Muscle layer of colon (tissue), 2 donors: ENCODE data around the gene ALG1.
"Not testable (repeated sequence)": the region's sequence is repeated elsewhere in the genome, so short reads cannot be mapped to it uniquely, and the experiment has no call there.

ENCODE experiments used
- H3K27ac ChIP-seq: one replicate; pipeline ENCODE4 v1.7.0; 2013; ENCODE audit warnings: low read depth, mild to moderate bottlenecking, low read length, moderate library complexity
- H3K27me3 ChIP-seq, 2 donors: one replicate each; pipeline ENCODE4 v1.7.0; 2013; ENCODE audit warnings: low read length in 2 of 2, mild to moderate bottlenecking in 2 of 2; ENCODE audit not compliant: insufficient read depth in 2 of 2, control insufficient read depth in 1 of 2
- H3K36me3 ChIP-seq: one replicate; pipeline ENCODE4 v1.7.0; 2013; ENCODE audit warnings: mild to moderate bottlenecking, low read length; ENCODE audit not compliant: insufficient read depth
- H3K4me1 ChIP-seq: one replicate; pipeline ENCODE4 v1.7.0; 2013; ENCODE audit warnings: mild to moderate bottlenecking, low read length; ENCODE audit not compliant: insufficient read depth
- H3K4me3 ChIP-seq, 2 donors: one replicate each; pipeline ENCODE4 v1.7.0; 2013; ENCODE audit warnings: low read length in 2 of 2, low read depth in 1 of 2, mild to moderate bottlenecking in 1 of 2, moderate library complexity in 1 of 2
- H3K9ac ChIP-seq: one replicate; pipeline ENCODE4 v1.7.0; 2013; ENCODE audit warnings: low read length
- H3K9me3 ChIP-seq: one replicate; pipeline ENCODE4 v1.7.0; 2013; ENCODE audit warnings: mild to moderate bottlenecking, low read length
- donor health status: abdominal sarcoma.
- donor health status: Adenocarcinoma of cecum.

ALG1 gene

DNA sequence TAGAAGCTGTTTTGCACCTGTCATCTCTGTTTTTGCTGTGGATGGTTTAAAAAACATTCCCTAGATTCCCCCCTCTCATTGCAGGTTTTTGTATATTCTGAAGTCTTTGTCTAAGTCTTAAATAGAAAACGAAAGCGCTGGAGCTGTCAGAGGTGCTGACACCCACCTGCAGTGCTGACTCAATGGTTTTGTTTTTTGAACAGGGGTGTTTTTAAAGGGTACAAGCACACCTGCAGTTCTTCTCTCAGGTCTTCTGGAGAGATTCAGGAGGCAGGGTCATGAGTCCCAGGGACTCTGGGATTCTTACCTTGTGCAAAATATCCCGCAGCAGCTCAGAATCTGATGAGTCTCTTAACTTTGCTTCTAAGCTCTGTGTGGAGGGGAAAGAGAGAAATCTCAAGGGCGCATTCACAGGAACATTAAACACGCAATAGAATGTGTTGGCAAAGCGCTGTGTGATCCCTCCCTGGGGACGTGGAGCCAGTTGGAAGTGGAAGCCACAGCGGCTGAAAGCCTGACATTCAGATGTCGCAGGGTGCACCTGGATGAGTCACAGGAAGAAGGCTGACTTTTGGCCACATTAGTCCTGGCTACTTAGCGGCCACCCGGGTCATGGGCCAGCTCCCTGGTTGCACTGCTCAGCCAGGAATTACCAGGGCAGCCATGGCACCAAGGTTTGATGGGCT lies 23.6 kb downstream of the ALG1 start:
- H3K27me3 ChIP-seq, H3K4me3 ChIP-seq, H3K9me3 ChIP-seq, H3K36me3 ChIP-seq, H3K27ac ChIP-seq, H3K9ac ChIP-seq, H3K4me1 ChIP-seq: not testable (repeated sequence)

DNA sequence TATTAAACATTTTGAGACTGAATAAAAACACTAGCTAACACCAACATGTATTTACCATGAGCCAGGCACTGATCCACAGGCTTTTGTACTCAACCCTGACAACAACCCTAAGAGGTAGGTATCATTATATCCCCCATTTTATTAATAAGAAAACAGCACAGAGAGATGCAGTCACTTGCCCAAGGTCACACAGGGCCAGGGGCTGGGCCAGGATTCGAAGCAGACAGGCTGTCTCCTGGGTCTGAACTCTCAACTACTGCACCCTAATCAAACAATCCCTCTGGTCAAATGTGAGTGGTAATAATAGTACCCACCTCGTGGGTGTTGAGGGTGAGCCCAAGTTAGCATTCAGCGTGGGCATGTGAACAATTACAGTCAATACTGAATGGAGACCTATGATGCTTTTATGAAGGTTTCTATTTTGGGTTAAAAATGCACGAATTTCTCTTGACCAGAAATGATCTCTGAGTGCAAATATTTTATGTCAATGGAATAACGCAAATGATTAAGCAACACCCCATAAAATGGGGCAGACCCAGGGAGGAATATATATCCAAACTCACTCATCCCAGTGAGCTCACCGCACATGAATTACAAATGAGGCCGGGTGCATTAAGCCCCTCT lies 24.9 kb downstream of the ALG1 start:
- H3K27ac ChIP-seq, H3K4me1 ChIP-seq, H3K9me3 ChIP-seq, H3K27me3 ChIP-seq, H3K36me3 ChIP-seq, H3K9ac ChIP-seq: not testable (repeated sequence)
- H3K4me3 ChIP-seq: peak overlapping the region in 1 of 2 donors; percentile 55

DNA sequence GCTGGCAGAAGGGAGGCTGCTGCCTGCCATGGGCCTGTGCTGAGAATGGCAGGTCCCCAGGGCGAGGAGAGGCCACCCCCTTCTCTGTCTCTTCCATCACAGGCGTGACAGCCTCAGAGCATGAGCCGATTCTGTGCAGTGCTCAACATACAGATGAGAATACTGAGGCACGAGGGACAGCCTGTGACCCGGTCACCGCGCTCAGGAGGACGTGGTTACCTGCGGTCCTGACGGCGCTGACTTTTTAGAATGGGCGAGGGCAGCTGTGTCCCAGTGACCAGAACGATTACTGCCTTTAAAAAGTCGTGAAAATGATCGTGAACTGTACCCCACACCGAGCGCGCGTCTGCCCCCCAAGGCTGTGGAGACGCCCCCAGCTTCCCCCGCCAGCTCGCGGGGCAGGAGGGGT lies 25.4 kb downstream of the ALG1 start:
- H3K9ac ChIP-seq, H3K9me3 ChIP-seq, H3K27ac ChIP-seq, H3K27me3 ChIP-seq, H3K4me1 ChIP-seq, H3K36me3 ChIP-seq: not testable (repeated sequence)
- peak overlapping the region; percentile 54 to 55 for H3K4me3 ChIP-seq

DNA sequence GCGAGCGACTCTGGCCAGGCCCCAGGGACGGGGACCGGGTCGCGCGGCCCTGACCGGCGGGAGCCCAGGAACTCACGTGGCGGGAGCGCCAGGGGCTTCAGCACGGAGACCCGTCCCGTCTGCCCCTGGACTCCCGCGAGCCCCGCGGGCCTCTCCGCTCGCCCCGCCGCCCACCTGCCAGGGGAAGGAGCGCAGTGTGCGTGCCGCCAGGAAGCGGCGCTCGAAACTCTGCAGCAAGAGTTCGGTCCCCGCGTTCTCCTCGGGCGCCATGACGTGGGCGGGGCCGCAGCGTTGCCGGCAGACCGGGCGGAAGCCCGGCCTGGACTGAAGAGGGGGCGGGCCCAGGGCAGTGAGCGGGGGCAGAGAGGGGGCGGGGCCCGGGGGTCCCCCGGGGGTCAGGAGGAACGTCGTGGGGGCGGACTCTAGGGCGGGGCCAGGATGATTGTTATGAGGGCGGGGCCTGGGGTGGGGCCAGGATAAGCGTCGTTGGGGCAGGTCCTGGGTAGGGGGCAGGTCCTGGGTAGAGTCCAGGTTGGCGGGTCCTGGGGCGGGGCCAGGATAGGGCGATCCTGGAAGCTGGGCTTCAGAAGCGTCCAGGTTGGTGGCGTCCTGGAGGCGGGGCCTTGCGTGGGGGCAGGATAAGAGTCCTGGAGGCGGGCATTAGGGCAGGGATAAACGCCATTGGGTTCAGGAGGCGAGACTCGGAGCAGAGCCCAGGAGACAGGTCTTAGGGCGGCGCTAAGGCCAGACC lies 26.0 kb downstream of the ALG1 start, which contains the start of gene EEF2KMT:
Gene EEF2KMT, minus strand, starts transcription at position 326 of the 751 bp plus-strand sequence. Its CDS starts 56 bp downstream, at position 270.
- peak within 1 kb of the TSS; percentile 54 to 55 for H3K4me3 ChIP-seq
- not testable (repeated sequence) for H3K9me3 ChIP-seq, H3K4me1 ChIP-seq, H3K36me3 ChIP-seq, H3K27me3 ChIP-seq, H3K9ac ChIP-seq
- peak within 1 kb of the TSS; percentile 44 for H3K27ac ChIP-seq

DNA sequence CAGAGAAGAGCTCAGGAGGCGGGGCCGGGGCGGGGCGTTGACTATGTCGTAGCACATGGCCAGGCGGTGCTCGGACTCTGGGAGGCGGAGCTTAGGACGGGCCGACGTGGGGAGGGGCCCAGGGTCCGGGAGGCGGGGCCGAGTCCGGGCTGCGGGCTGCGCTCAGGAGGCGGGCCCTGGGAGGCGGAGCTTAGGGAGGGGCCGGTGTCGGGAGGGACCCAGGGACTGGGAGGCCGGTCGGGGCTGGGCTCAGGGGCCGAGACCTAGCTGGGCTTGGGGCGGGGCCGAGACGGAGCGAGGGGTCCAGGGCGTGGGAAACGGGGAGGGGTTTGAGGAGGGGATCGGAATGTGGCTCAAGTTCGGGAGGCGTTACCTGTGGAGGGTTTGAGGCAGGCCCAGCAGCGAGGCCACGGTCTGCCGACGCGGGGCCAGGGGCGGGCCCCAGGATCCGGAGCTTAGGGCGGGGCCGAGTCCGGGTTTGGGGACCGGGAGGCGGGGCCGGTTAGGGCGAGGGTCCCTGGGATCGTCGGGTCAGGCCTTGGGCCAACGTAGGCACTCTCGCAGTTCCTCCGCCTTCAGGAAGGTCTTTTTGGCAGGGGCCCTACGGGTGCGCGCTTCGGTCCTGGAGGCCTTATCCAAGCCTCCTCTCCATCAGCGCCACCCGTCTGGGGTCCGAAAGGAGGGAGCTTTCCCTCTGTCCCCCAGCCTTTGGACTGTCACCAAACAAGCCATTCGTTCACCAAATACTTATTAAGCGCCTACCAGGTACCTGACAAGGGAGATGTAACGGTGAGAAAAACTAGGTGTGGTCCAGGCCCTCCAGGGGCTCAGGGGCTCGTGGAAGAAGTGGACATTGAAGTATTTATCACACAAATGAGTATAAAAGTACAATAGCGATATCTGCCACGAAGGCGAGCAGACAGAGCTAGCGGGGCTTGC lies 26.8 kb downstream of the ALG1 start:
- H3K36me3 ChIP-seq, H3K27me3 ChIP-seq, H3K9me3 ChIP-seq, H3K4me1 ChIP-seq, H3K9ac ChIP-seq: not testable (repeated sequence)
- H3K27ac ChIP-seq: peak overlapping the region; percentile 44
- peak overlapping the region; percentile 41 to 54 for H3K4me3 ChIP-seq

DNA sequence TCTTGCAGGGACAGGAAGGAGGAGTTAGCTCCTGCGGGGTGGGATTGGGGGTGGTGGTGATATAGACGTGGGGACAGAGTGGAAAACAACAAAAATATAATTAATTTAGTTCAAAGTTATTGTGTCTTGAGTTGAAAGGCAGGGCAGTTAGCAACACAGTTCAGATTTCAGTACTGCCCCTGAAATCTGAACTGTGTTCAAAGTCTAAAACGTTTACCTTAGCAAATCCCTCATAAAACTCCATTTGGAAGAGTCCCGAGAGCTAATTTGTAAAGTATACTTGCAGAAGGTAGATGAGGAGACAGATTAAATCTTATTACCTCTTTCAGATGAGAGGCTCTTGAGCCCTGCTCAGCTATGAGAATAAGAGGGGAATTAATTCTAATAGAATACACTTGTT lies 27.5 kb downstream of the ALG1 start:
- not testable (repeated sequence) for H3K9ac ChIP-seq, H3K4me3 ChIP-seq, H3K36me3 ChIP-seq, H3K27me3 ChIP-seq, H3K27ac ChIP-seq, H3K4me1 ChIP-seq, H3K9me3 ChIP-seq

DNA sequence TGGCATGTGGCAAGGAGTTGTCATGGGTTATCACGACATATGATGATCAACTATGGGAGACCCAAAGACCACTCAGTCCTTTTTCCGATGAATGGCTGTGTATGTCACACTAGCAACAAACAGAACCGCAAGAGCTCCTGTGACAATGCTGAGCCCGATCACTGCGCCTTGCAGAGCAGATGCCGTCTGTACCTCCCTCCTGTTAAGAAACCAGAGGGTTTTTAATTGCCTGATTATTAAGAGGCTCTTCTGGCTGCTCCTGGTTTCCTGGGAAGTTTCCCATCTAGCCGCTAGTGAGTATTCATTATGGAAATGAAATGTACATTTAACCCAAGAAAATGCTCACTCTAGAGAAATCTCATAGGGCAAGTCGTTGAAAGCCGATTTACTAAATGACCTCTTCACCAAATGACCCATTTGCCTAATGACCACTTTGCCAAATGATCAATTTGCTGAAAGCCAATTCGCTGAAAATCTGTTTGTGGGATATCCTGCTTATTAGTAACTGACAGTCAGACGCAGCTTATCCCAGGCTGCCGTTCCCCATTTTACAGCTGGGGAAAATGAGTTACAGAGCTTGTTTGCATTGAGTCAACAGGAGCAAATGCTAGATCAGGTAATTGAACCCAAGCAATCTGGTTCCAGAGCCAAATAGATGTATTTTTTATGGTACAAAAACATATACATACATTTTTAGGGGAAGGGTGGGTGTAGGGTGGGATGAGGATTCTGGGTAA lies 31.8 kb downstream of the ALG1 start:
- H3K4me1 ChIP-seq, H3K9me3 ChIP-seq, H3K27me3 ChIP-seq, H3K27ac ChIP-seq, H3K9ac ChIP-seq, H3K36me3 ChIP-seq, H3K4me3 ChIP-seq: not testable (repeated sequence)

DNA sequence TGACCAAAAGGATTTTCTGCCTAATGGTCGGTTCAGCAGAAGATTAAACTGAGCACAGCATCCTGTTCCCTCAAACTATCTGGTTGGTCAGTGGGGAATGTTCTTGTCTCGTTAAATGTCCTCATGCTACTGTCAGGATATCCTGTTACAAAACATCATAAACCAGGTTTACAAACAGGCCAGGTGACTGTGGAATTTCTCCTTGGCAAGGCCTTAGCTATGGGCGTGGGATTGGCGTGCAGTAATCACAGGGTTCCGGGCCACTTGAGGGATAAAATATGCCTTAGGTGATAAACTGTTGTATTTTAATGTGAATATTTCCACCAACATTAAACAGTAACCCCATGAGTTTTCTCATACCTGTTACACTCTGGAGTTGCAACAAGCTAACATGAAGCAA lies 33.4 kb downstream of the ALG1 start:
- H3K4me3 ChIP-seq, H3K4me1 ChIP-seq, H3K9ac ChIP-seq, H3K9me3 ChIP-seq, H3K27me3 ChIP-seq, H3K27ac ChIP-seq, H3K36me3 ChIP-seq: not testable (repeated sequence)

DNA sequence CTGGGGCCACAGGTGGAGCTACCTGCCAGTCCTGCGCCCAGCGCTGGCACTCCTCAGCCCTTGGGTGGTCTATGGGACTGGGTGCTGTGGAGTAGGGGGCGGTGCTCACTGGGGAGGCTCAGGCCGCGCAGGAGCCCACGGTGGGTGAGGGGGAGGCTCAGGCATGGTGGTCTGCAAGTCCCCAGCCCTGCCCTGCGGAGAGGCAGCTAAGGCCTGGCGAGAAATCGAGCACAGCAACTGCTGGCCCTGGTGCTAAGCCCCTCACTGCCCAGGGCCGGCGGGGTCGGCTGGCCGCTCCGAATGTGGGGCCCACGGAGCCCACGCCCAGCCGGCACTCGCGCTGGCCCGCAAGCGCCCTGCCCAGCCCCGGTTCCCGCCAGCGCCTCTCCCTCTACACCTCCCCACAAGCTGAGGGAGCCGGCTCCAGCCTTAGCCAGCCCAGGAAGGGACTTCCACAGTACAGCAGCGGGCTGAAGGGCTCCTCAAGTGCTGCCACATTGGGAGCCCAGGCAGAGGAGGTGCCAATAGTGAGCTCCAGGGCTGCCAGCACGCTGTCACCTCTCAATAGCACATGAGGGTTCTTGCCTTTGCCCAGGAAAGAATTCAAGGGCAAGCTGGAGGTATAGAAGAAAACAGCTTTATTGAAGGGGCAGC lies 37.0 kb downstream of the ALG1 start:
- no peak overlapping the region for H3K27ac ChIP-seq
- no peak overlapping the region for H3K4me3 ChIP-seq
- H3K36me3 ChIP-seq: no peaks in the 10 kb centered on the region
- no peaks in the 10 kb centered on the region for H3K27me3 ChIP-seq
- H3K9me3 ChIP-seq: no peaks in the 10 kb centered on the region
- H3K9ac ChIP-seq: no peak overlapping the region
- no peaks in the 10 kb centered on the region for H3K4me1 ChIP-seq

DNA sequence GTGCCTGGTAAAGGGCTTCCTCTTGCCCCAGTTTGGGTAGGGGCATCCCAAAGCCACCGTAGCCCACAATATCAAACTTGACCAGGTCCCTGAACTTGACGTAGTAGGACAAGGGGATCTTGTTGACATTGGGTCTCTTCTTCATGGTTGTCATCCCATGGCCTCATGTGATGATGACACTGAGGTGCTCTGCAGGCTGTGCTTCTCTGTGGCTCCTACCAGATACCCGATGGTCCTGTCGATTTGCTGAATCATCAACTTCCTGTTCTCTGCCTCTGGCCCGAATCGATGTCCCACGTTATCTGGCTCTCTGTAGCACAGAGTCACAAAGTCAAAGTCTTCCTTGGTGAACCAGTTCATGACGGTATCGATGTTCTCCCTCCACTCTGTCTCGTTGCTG lies 39.3 kb downstream of the ALG1 start:
- not testable (repeated sequence) for H3K9ac ChIP-seq, H3K27me3 ChIP-seq, H3K4me3 ChIP-seq, H3K36me3 ChIP-seq, H3K4me1 ChIP-seq, H3K27ac ChIP-seq, H3K9me3 ChIP-seq
